Vagina (tissue), 2 donors: ENCODE data around the gene EPB42. TPM values are rescaled to one million over a fixed set of nuclear protein-coding genes. Genes with fewer than 3 reads are reported as not detected.

ENCODE experiments used
- DNase-seq, 2 donors: peaks; one replicate each; pipeline ENCODE4 v3.0.0-alpha.2; 2017; ENCODE audit errors: extremely low spot score in 2 of 2
- H3K27ac ChIP-seq: fragments of 200-600 bp; sonication (generic); one replicate; pipeline ENCODE4 v1.5.1; 2019
- H3K27me3 ChIP-seq: fragments of 200-600 bp; sonication (generic); one replicate; pipeline ENCODE4 v1.5.1; 2019
- H3K36me3 ChIP-seq, 2 donors: fragments of 200-600 bp; sonication (generic); one replicate each; pipeline ENCODE4 v1.5.1; 2017 to 2019
- H3K4me1 ChIP-seq: fragments of 200-600 bp; sonication (generic); one replicate; pipeline ENCODE4 v1.5.1; 2019
- H3K4me3 ChIP-seq, 2 donors: fragments of 200-600 bp; sonication (generic); 1 replicate in 1 of 2; 2 replicates in 1 of 2; pipeline ENCODE4 v1.5.1; 2016 to 2019
- H3K9me3 ChIP-seq: fragments of 200-600 bp; sonication (generic); one replicate; pipeline ENCODE4 v1.5.1; 2019
- CTCF ChIP-seq, 3 experiments: fragments of 450-650 bp in 2 of 3; fragments of 200-600 bp in 1 of 3; sonication (generic) in 1 of 3; IDR thresholded peaks; one replicate each; pipeline ENCODE4 v1.5.1; 2017 to 2019; ENCODE audit warnings: antibody characterized with exemption in 3 of 3, mild to moderate bottlenecking in 2 of 3, moderate library complexity in 2 of 3
- POLR2A ChIP-seq, 2 donors: fragments of 450-650 bp; IDR thresholded peaks; one replicate each; pipeline ENCODE4 v1.6.1; 2017; ENCODE audit warnings: antibody characterized with exemption in 2 of 2, mild to moderate bottlenecking in 2 of 2, moderate library complexity in 2 of 2
- POLR2AphosphoS5 ChIP-seq, 2 donors: sonication (generic); formaldehyde crosslinking; IDR thresholded peaks; one replicate each; pipeline ENCODE4 v1.9.0; 2017; ENCODE audit warnings: antibody characterized with exemption in 2 of 2, mild to moderate bottlenecking in 2 of 2, low read depth in 1 of 2; ENCODE audit not compliant: insufficient read depth in 1 of 2
- intact Hi-C: fragments of 100-400 bp; cut with DNase I; formaldehyde crosslinking; loops from one replicate; pipeline ENCODE4 v1.15.1; 2023
- total RNA-seq: library from RNA; depleted of rRNA; stranded (reverse); fragments of >200 nt; gene quantifications from one replicate; pipeline ENCODE4 v1.2.3, GENCODE V29; 2016

The EPB42 gene
- total RNA-seq, 1 donor from 2014 or later, result not detected

DNA sequence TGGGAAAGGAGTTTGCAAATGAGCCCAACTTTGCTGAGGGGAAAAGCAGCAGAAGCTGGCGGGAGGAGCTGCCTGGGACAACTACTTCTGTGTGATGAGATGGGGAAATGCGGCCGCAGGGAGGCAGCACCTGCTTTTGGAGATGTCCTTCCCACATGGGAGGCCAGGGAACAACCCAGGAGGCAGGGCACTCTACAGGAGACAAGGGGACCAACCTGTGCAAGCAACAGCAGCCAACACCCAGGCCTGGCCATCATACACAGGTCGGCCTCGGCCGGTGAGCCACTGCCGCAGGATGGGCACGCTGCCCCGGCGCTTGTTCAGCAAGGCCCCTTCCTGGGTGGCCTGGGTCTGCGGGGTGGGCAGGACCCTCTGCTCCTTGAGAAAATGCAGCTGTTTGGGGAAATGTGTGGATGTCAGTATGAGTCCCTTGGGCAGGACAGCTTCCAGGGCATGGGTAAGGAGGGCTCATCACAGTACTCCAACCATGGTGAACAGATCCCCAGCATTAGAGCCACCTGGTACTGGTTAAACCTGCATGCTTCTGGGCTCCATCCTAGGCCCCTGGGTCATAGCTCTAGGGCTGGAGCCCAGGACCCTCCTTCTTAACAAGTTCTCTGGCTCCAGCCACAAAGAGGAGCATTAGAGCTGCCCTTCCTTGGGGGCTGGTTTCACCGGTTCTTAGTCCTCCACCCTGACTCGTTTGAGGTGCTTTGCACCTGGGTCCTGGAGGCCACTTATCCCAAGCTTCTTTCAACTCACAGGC is 11.6 kb downstream of the EPB42 start:
- no peak for TF ChIP-seq POLR2AphosphoS5 (IDR thresholded peaks at IDR 0.05; ENCODE audit: insufficient read depth in 1 of 2, low read depth in 1 of 2)
- no peak for TF ChIP-seq POLR2A (IDR thresholded peaks at IDR 0.05)
- no peak for TF ChIP-seq CTCF (IDR thresholded peaks at IDR 0.05)
- H3K9me3 ChIP-seq, result no peaks in the 10 kb centered on the region
- no peaks in the 10 kb centered on the region for H3K27me3 ChIP-seq
- no peak overlapping the region for H3K4me3 ChIP-seq
- H3K4me1 ChIP-seq, result no peaks in the 10 kb centered on the region
- no peak overlapping the region for H3K27ac ChIP-seq
- intact Hi-C loops, result no loop called here
- no peak for DNase-seq
- H3K36me3 ChIP-seq, result no peaks in the 10 kb centered on the region

GRCh38 chr15:43208052-43209002 is 12.5 kb downstream of the EPB42 start:
- Histone ChIP-seq H3K4me1 (no peaks in the 10 kb centered on the region), H3K27me3 (no peaks in the 10 kb centered on the region), H3K4me3 (no peak overlapping the region), H3K36me3 (no peaks in the 10 kb centered on the region), H3K27ac (no peak overlapping the region), H3K9me3 (no peaks in the 10 kb centered on the region)
- intact Hi-C loops, result no loop called here
- no peak for DNase-seq
- TF ChIP-seq POLR2AphosphoS5 (IDR thresholded peaks at IDR 0.05; ENCODE audit: insufficient read depth in 1 of 2, low read depth in 1 of 2) (no peak), POLR2A (IDR thresholded peaks at IDR 0.05) (no peak), CTCF (IDR thresholded peaks at IDR 0.05) (no peak)

DNA sequence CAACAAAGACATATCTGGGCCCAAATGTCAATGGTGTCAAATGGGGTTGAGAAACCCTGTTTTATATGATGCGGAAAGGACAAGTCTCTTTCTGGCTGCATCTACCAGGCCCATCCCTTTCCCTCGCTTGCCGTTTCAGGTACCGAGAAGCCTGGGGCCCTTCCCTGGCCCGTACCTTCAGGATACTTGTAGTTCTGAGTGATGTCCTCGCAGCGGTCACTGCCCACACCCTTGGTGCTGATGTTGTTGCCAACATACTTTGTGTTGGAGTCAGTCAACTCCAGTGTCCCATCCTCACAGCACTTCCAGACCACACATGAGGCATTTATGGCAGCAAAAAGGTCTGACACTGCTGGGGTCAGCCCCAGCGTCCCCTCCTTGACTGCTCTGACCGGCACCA is 13.8 kb downstream of the EPB42 start:
- no peaks in the 10 kb centered on the region for H3K4me1 ChIP-seq
- DNase-seq, result no peak
- intact Hi-C loops, result no loop called here
- no peaks in the 10 kb centered on the region for H3K9me3 ChIP-seq
- no peaks in the 10 kb centered on the region for H3K36me3 ChIP-seq
- no peak for TF ChIP-seq POLR2A (IDR thresholded peaks at IDR 0.05)
- no peak for TF ChIP-seq CTCF (IDR thresholded peaks at IDR 0.05)
- TF ChIP-seq POLR2AphosphoS5 (IDR thresholded peaks at IDR 0.05; ENCODE audit: insufficient read depth in 1 of 2, low read depth in 1 of 2), result no peak
- no peaks in the 10 kb centered on the region for H3K27me3 ChIP-seq
- H3K27ac ChIP-seq, result no peak overlapping the region
- no peak overlapping the region for H3K4me3 ChIP-seq

- Histone ChIP-seq H3K4me3 (no peak overlapping the region), H3K9me3 (no peaks in the 10 kb centered on the region), H3K27ac (no peak overlapping the region), H3K36me3 (no peaks in the 10 kb centered on the region), H3K4me1 (no peaks in the 10 kb centered on the region), H3K27me3 (no peaks in the 10 kb centered on the region)
- intact Hi-C loops, result no loop called here
- no peak for TF ChIP-seq POLR2A (IDR thresholded peaks at IDR 0.05)
- no peak for TF ChIP-seq POLR2AphosphoS5 (IDR thresholded peaks at IDR 0.05; ENCODE audit: insufficient read depth in 1 of 2, low read depth in 1 of 2)
- TF ChIP-seq CTCF (IDR thresholded peaks at IDR 0.05), result no peak
- DNase-seq, result peak in 1 of 2 donors; percentile 55
These were observed 14.8 kb downstream of the EPB42 start for GRCh38 chr15:43206054-43206453.
